HepG2 (cell line): ENCODE data around the gene SYT14. TPM values are rescaled to one million over a fixed set of nuclear protein-coding genes. Genes with fewer than 3 reads are reported as not detected.

Source experiments
- ATAC-seq: fragments of 200-7000 bp; cut with Tn5 transposase; 3 replicates; pipeline ENCODE4 v1.9.1; 2020; ENCODE audit warnings: mild to moderate bottlenecking, moderate library complexity
- BruUV-seq: library from RNA; stranded (reverse); fragments of 400-500 nt; replicated peaks from 2 replicates; lab custom pipeline; 2021; lab: Mats Ljungman, UMichigan
- CTCF ChIA-PET: fragments of 300-600 bp; formaldehyde crosslinking; extraction: SDS; loops from one replicate; lab custom pipeline; 2021; ENCODE audit warnings: low total read pairs, inconsistent platforms, low intra/inter-chr PET ratio; lab: Yijun Ruan, JAX
- POLR2A ChIA-PET: fragments of 350-600 bp; sonication (Branson Sonifier 250); formaldehyde crosslinking; loops from one replicate; lab custom pipeline; 2020; ENCODE audit warnings: antibody characterized with exemption, inconsistent platforms; lab: Yijun Ruan, JAX
- DNase-seq: peaks from one replicate; pipeline ENCODE4 v3.0.0-alpha.2; 2015; ENCODE audit warnings: low spot score
- FAIRE-seq: peaks from 3 replicates; lab custom pipeline; 2011; peaks lifted over from hg19 to GRCh38; lab: Jason Lieb, UNC
- H2AFZ ChIP-seq: one replicate; pipeline ENCODE4 v1.6.1; 2011; ENCODE audit warnings: low read length, inconsistent platforms
- H3K27ac ChIP-seq: fragments of 300-600 bp; 3 replicates; pipeline ENCODE4 v1.8.0; 2011; ENCODE audit warnings: mixed run types, mild to moderate bottlenecking, mixed read lengths, low read length, inconsistent platforms; ENCODE audit not compliant: insufficient read depth; ENCODE audit errors: extremely low read length
- H3K27me3 ChIP-seq, 2 experiments: fragments of 200-600 bp in 1 of 2; 2 replicates in 1 of 2; 3 replicates in 1 of 2; pipeline versions ENCODE4 v1.6.0 to v1.8.0; 2011; ENCODE audit warnings: low read length in 2 of 2, mild to moderate bottlenecking in 2 of 2, moderate library complexity in 2 of 2, inconsistent platforms in 1 of 2; ENCODE audit not compliant: insufficient read depth in 2 of 2, control insufficient read depth in 1 of 2
- H3K36me3 ChIP-seq, 2 experiments: fragments of 200-600 bp in 1 of 2; replicated peaks in 1 of 2; 2 replicates in 1 of 2; 3 replicates in 1 of 2; pipeline versions ENCODE4 v1.5.1 to v1.8.0; 2011; ENCODE audit warnings: low read length in 2 of 2, inconsistent platforms in 1 of 2; ENCODE audit not compliant: insufficient read depth in 2 of 2, control insufficient read depth in 1 of 2
- H3K4me1 ChIP-seq: 2 replicates; pipeline ENCODE4 v1.5.1; 2012; ENCODE audit warnings: low read length, inconsistent platforms; ENCODE audit not compliant: insufficient read depth
- H3K4me2 ChIP-seq: 2 replicates; pipeline ENCODE4 v1.6.0; 2011; ENCODE audit warnings: low read depth, low read length, inconsistent platforms
- H3K4me3 ChIP-seq, 3 experiments: fragments of 200-600 bp in 1 of 3; sonication (generic), shearing (Covaris generic) in 1 of 3; replicated peaks in 1 of 3; 2 replicates each; pipeline ENCODE4 v1.5.1; 2011 to 2016; ENCODE audit warnings: low read length in 3 of 3, inconsistent platforms in 2 of 3, low read depth in 2 of 3, mild to moderate bottlenecking in 2 of 3, control low read depth in 1 of 3, mixed read lengths in 1 of 3; ENCODE audit not compliant: insufficient read depth in 1 of 3
- H3K79me2 ChIP-seq: one replicate; pipeline ENCODE4 v1.6.1; 2011; ENCODE audit warnings: low read length, inconsistent platforms; ENCODE audit not compliant: insufficient read depth
- H3K9ac ChIP-seq: 2 replicates; pipeline ENCODE4 v1.6.0; 2011; ENCODE audit warnings: mild to moderate bottlenecking, low read depth, low read length, inconsistent platforms; ENCODE audit not compliant: insufficient read depth
- H3K9me3 ChIP-seq: 2 replicates; pipeline ENCODE4 v1.5.1; 2012; ENCODE audit warnings: mild to moderate bottlenecking, low read length
- H4K20me1 ChIP-seq: 2 replicates; pipeline ENCODE4 v1.6.0; 2011; ENCODE audit warnings: inconsistent platforms, mild to moderate bottlenecking, low read length, moderate library complexity; ENCODE audit not compliant: insufficient read depth
- NFE2L1 ChIP-seq: sonication (generic); formaldehyde crosslinking; IDR thresholded peaks from 2 replicates; pipeline ENCODE4 v1.4.0; 2020; ENCODE audit warnings: missing genetic modification reagents, mild to moderate bottlenecking, borderline replicate concordance
- SRSF4 ChIP-seq: fragments of 200-400 bp; formaldehyde crosslinking; IDR thresholded peaks from one replicate; pipeline ENCODE4 v1.6.1; 2018; ENCODE audit warnings: mild to moderate bottlenecking, low read depth, low read length, moderate library complexity; ENCODE audit not compliant: poor library complexity, severe bottlenecking
- WGBS: methylation state at CpG from one replicate; pipeline ENCODE4 v1.1.6; 2017; ENCODE audit warnings: low lambda C conversion rate; 5-methylcytosine and 5-hydroxymethylcytosine counted together
- in situ Hi-C: cut with HindIII; loops from 2 replicates; pipeline ENCODE4 v1.10.0; 2017; ENCODE audit warnings: low pct_unique_long_range_greater_than_20kb; ENCODE audit not compliant: extremely low pct_ligation_motif_present
- intact Hi-C: fragments of 100-400 bp; cut with micrococcal nuclease; formaldehyde crosslinking; loops from one replicate; pipeline ENCODE4 v1.10.0; 2022; ENCODE audit not compliant: unreplicated experiment
- polyA plus RNA-seq, 8 experiments: library from polyadenylated mRNA; depleted of rRNA in 3 of 8; stranded (reverse) in 7 of 8; unstranded in 1 of 8; fragments of >200 nt; fragmentation: Illumina TruSeq in 4 of 8; extraction: Trizol in 4 of 8; gene quantifications; 2 replicates each; pipeline versions ENCODE4 v1.2.1 to v1.2.3, GENCODE V29; 2011 to 2016; ENCODE audit warnings: low read depth in 4 of 8, missing spikeins in 1 of 8, mixed read lengths in 1 of 8; ENCODE audit not compliant: insufficient read depth in 1 of 8
- total RNA-seq, 5 experiments: library from RNA; depleted of rRNA; stranded (reverse); fragments of >200 nt; fragmentation: Illumina TruSeq; extraction: Trizol; gene quantifications; 2 replicates each; pipeline ENCODE4 v1.2.3, GENCODE V29; 2016; ENCODE audit warnings: low read depth in 1 of 5
- TF ChIP-seq, protein P1 (sequence below): sonication (generic); formaldehyde crosslinking; IDR thresholded peaks from 2 replicates; pipeline ENCODE4 v1.8.1; 2023; ENCODE audit warnings: mild to moderate bottlenecking, moderate library complexity, missing genetic modification reagents
- TF ChIP-seq, protein P2 (sequence below): sonication (generic); formaldehyde crosslinking; IDR thresholded peaks from 2 replicates; pipeline ENCODE4 v1.9.0; 2021; ENCODE audit warnings: mild to moderate bottlenecking, missing genetic modification reagents

The SYT14 gene
- total and polyA plus RNA-seq, 2 of the 13 experiments (the other 11 are each of a cell fraction or from before 2014, with no cell fraction given) = not detected

DNA sequence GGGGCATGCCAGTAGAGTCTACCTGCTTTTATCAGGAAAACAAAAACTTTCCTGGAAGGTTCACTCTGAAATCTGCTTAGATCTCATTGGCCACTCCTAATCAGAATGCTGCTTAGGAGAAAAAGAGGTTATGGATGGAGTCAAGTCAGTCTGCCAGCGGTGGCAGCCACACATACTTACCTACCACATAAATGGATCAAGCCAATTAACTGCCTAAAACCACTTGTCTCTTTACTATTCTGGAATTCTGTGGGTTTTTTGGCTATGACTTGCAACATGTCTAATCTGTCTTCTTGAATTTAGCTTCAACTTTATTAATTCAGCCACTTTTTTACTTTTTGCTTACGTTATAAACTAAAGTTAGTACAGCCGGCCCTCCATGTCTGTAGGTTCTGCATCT lies 154.3 kb downstream of the SYT14 start (continued):
- TF ChIP-seq, protein P1, sequence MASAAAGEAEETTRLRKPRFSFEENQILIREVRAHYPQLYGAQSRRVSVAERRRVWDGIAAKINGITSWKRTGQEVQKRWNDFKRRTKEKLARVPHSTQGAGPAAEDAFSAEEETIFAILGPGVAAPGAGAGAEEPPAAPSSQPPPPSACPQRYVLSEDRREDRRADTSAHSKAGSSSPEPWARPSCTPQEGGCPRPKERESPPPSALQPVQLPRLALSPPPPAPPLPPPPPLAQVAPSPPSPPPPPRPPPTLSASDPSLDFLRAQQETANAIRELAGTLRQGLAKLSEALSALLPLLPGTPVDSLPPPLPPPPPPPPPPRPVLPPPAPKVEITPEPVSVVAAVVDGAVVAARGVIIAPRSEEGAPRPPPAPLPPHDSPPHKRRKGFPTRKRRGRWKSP = no peak

DNA sequence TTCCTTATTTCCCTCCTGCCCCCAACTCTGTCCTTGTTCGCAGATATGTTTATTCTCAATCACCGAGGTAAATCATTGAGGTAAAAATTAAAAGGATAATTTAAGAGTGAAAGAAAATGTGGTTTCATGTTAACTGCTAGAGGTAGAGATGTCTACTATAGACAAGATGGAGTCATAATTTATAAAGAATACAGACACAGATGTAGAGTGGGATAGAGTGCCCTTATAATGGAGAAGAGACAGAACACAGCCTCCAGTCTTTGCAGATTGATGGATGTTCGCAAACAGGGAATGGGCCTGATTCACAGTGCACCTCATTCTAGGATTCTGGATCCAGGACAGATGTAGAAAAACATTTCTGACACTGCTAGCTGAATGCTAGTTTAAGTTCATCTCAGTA lies 155.4 kb downstream of the SYT14 start:
- POLR2A ChIA-PET = no interaction called here
- Histone ChIP-seq H3K4me1 (no peaks in the 10 kb centered on the region), H3K9me3 (no peaks in the 10 kb centered on the region), H3K27ac (no peak overlapping the region), H3K4me3 (no peak overlapping the region), H3K79me2 (no peaks in the 10 kb centered on the region), H3K9ac (no peak overlapping the region), H3K27me3 (no peaks in the 10 kb centered on the region), H3K4me2 (no peak overlapping the region), H4K20me1 (no peaks in the 10 kb centered on the region), H2AFZ (no peak overlapping the region), H3K36me3 (no peaks in the 10 kb centered on the region)
- no TSS peak for BruUV-seq
- 19% methylated on average over 3 of the region's 3 CpGs for WGBS
- in situ Hi-C loops = no loop called here
- TF ChIP-seq, protein P2, sequence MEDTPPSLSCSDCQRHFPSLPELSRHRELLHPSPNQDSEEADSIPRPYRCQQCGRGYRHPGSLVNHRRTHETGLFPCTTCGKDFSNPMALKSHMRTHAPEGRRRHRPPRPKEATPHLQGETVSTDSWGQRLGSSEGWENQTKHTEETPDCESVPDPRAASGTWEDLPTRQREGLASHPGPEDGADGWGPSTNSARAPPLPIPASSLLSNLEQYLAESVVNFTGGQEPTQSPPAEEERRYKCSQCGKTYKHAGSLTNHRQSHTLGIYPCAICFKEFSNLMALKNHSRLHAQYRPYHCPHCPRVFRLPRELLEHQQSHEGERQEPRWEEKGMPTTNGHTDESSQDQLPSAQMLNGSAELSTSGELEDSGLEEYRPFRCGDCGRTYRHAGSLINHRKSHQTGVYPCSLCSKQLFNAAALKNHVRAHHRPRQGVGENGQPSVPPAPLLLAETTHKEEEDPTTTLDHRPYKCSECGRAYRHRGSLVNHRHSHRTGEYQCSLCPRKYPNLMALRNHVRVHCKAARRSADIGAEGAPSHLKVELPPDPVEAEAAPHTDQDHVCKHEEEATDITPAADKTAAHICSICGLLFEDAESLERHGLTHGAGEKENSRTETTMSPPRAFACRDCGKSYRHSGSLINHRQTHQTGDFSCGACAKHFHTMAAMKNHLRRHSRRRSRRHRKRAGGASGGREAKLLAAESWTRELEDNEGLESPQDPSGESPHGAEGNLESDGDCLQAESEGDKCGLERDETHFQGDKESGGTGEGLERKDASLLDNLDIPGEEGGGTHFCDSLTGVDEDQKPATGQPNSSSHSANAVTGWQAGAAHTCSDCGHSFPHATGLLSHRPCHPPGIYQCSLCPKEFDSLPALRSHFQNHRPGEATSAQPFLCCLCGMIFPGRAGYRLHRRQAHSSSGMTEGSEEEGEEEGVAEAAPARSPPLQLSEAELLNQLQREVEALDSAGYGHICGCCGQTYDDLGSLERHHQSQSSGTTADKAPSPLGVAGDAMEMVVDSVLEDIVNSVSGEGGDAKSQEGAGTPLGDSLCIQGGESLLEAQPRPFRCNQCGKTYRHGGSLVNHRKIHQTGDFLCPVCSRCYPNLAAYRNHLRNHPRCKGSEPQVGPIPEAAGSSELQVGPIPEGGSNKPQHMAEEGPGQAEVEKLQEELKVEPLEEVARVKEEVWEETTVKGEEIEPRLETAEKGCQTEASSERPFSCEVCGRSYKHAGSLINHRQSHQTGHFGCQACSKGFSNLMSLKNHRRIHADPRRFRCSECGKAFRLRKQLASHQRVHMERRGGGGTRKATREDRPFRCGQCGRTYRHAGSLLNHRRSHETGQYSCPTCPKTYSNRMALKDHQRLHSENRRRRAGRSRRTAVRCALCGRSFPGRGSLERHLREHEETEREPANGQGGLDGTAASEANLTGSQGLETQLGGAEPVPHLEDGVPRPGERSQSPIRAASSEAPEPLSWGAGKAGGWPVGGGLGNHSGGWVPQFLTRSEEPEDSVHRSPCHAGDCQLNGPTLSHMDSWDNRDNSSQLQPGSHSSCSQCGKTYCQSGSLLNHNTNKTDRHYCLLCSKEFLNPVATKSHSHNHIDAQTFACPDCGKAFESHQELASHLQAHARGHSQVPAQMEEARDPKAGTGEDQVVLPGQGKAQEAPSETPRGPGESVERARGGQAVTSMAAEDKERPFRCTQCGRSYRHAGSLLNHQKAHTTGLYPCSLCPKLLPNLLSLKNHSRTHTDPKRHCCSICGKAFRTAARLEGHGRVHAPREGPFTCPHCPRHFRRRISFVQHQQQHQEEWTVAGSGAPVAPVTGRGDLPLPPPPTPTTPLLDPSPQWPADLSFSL (CRISPR knock-in tag) = no peak
- TF ChIP-seq NFE2L1 (CRISPR knock-in tag) (no peak), SRSF4 (no peak)
- CTCF ChIA-PET = no interaction called here
- no peak for FAIRE-seq
- DNase-seq = no peak
- intact Hi-C loops = no loop called here
- no peak for ATAC-seq
